Nephron (organoid): ENCODE results near the gene MED28.
"Not testable (repeated sequence)": the region's sequence is repeated elsewhere in the genome, so short reads cannot be mapped to it uniquely, and the experiment has no call there.

Source experiments
- H3K27ac Mint-ChIP-seq, 3 experiments: 2 replicates each; pipeline ENCODE4 v1.8.0; 2020; ENCODE audit warnings: mixed read lengths in 3 of 3, mild to moderate bottlenecking in 2 of 3, moderate library complexity in 1 of 3
- H3K27me3 Mint-ChIP-seq: 2 replicates; pipeline ENCODE4 v1.8.0; 2021; ENCODE audit warnings: low read depth, mild to moderate bottlenecking, moderate library complexity, mixed read lengths
- H3K36me3 Mint-ChIP-seq: 2 replicates; pipeline ENCODE4 v1.8.0; 2020; ENCODE audit warnings: low read depth, mixed read lengths
- H3K4me1 Mint-ChIP-seq: 2 replicates; pipeline ENCODE4 v1.8.0; 2020; ENCODE audit warnings: mixed read lengths
- H3K4me3 Mint-ChIP-seq, 3 experiments: 2 replicates each; pipeline ENCODE4 v1.8.0; 2020; ENCODE audit warnings: mild to moderate bottlenecking in 3 of 3, mixed read lengths in 3 of 3, moderate library complexity in 2 of 3
- H3K9me3 Mint-ChIP-seq: 2 replicates; pipeline ENCODE4 v1.8.0; 2020; ENCODE audit warnings: mixed read lengths
- TF ChIP-seq, protein P1 (sequence below), 3 experiments: fragments of 200-600 bp; sonication (generic); IDR thresholded peaks; one replicate each; pipeline ENCODE4 v1.5.0; 2021; ENCODE audit warnings: antibody characterized with exemption in 3 of 3; ENCODE audit not compliant: unreplicated experiment in 3 of 3

The MED28 gene

DNA sequence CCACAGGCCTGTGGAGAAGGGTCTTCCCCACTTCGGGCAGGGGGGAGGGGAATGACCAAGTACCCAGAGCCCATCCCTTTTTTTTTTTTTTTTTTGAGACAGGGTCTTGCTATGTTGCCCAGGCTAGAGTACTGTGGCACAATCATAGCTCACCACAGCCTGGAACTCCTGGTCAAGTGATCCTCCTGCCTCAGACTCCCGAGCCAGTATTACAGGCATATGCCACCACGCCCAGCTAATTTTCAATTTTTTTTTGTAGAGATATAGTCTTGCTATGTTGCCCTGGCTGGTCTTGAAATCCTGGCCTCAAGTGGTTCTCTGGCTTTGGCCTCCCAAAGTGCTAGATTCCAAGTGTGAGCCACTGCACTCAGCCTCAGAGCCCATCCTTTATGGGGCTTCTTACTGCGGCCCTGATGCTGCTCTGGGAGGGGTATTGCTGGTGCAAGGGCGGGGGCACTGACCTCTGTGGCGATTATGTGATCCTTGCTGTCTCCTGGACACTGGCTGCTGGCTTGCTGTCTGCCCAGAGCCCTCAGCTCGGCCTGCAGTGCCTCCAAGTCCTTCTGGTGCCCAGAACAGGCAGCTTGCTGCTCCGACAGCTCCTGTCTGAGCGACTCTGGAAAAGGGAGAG lies 32.9 kb downstream of the MED28 start:
- Mint-ChIP-seq H3K4me3 (no peak overlapping the region), H3K27me3 (peaks cover 3% of the 10 kb centered on the region), H3K27ac (no peak overlapping the region), H3K4me1 (no peaks in the 10 kb centered on the region), H3K9me3 (peaks cover 22% of the 10 kb centered on the region), H3K36me3 (peaks cover 20% of the 10 kb centered on the region)
- TF ChIP-seq, protein P1, sequence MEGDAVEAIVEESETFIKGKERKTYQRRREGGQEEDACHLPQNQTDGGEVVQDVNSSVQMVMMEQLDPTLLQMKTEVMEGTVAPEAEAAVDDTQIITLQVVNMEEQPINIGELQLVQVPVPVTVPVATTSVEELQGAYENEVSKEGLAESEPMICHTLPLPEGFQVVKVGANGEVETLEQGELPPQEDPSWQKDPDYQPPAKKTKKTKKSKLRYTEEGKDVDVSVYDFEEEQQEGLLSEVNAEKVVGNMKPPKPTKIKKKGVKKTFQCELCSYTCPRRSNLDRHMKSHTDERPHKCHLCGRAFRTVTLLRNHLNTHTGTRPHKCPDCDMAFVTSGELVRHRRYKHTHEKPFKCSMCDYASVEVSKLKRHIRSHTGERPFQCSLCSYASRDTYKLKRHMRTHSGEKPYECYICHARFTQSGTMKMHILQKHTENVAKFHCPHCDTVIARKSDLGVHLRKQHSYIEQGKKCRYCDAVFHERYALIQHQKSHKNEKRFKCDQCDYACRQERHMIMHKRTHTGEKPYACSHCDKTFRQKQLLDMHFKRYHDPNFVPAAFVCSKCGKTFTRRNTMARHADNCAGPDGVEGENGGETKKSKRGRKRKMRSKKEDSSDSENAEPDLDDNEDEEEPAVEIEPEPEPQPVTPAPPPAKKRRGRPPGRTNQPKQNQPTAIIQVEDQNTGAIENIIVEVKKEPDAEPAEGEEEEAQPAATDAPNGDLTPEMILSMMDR (IDR thresholded peaks at IDR 0.05; ENCODE audit: unreplicated experiment in 3 of 3), result no peak

DNA sequence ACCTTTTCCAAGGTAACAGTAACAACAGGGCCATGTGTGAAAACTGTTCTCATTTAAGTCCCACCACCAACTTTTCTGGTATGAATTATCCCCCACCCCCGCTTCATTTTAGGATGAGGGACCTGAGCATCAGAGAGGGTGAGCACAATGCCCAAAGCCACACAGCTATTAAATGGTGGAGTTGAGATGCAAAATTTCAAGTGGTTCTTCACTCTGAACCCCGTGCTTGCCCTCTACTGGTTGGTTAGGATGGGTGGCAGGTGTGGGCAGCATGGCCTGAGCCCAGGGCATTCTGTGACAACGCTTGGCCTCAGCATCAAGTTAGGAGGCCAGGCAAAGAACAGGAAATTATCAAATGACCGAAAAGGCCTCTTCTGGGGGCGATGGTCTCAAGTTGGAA lies 33.5 kb downstream of the MED28 start:
- Mint-ChIP-seq H3K27ac (no peak overlapping the region), H3K4me1 (no peaks in the 10 kb centered on the region), H3K27me3 (peaks cover 3% of the 10 kb centered on the region), H3K4me3 (no peak overlapping the region), H3K9me3 (peaks cover 16% of the 10 kb centered on the region), H3K36me3 (peaks cover 14% of the 10 kb centered on the region)
- TF ChIP-seq, protein P1 (IDR thresholded peaks at IDR 0.05; ENCODE audit: unreplicated experiment in 3 of 3), result no peak

DNA sequence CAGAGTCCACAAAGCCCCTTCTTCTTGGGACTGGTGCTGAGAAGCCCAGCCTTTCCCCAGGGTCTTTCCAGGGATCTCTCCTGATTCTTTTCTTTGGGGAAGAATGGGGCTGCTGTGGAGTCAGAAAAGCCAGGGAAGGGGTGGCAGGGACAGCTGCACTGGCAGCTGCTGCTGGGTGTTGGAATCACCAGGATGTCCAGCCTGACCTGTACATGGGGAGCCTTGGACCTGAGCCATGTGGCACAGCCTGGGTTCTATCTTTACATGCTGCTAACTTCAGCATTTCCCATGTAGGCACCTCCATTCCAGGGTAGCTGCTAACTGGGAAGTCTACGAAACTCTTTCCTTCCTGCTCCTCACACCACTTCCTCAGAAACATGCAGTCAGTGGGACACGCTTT lies 36.0 kb downstream of the MED28 start:
- Mint-ChIP-seq H3K9me3 (peaks cover 2% of the 10 kb centered on the region), H3K27ac (no peak overlapping the region), H3K27me3 (peaks cover 4% of the 10 kb centered on the region), H3K4me1 (no peaks in the 10 kb centered on the region), H3K36me3 (no peaks in the 10 kb centered on the region), H3K4me3 (no peak overlapping the region)
- TF ChIP-seq, protein P1 (IDR thresholded peaks at IDR 0.05; ENCODE audit: unreplicated experiment in 3 of 3), result no peak

DNA sequence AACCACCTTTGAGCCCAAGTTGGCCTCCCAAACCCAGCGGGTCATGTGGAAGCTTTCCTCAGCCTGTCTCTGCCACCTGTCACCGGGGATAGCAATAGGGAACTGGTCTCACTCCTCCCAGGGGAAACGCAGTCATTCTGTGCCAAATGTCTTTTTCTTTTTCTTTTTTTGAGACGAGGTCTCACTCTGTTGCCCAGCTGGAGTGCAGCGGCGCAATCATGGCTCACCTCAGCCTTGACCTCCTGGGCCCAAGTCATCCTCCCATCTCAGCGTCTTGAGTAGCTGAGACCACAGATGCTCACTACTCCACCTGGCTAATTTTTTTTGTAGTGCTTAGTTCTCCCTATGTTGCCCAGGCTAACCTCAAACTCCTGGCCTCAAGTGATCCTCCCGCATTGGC lies 40.3 kb downstream of the MED28 start:
- Mint-ChIP-seq H3K4me3 (no peak overlapping the region), H3K4me1 (no peaks in the 10 kb centered on the region), H3K27me3 (peaks cover 3% of the 10 kb centered on the region), H3K36me3 (no peaks in the 10 kb centered on the region), H3K27ac (no peak overlapping the region), H3K9me3 (no peaks in the 10 kb centered on the region)
- TF ChIP-seq, protein P1 (IDR thresholded peaks at IDR 0.05; ENCODE audit: unreplicated experiment in 3 of 3), result no peak

DNA sequence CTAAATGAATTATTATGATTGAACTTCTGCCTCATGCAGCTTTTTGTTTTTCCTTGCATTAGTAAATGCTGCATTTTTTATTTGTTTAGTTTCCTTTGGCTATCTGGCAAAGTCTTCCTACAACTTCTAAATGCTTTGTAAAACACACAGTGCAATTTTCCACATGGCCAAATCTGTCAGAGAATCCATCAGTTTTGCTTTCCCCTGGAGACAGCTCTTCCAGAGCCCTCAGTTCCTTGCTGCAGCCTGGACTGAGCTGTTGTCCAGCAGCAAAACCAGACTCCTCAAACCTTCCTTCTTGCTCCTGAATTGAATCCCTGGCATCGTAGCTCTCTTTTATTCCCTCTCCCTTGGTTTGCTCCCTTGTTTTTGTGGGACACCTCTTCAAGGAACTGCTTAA lies 42.6 kb downstream of the MED28 start:
- Mint-ChIP-seq H3K27ac (no peak overlapping the region), H3K36me3 (no peaks in the 10 kb centered on the region), H3K27me3 (peaks cover 3% of the 10 kb centered on the region), H3K4me1 (no peaks in the 10 kb centered on the region), H3K4me3 (no peak overlapping the region), H3K9me3 (no peaks in the 10 kb centered on the region)
- TF ChIP-seq, protein P1 (IDR thresholded peaks at IDR 0.05; ENCODE audit: unreplicated experiment in 3 of 3), result no peak

DNA sequence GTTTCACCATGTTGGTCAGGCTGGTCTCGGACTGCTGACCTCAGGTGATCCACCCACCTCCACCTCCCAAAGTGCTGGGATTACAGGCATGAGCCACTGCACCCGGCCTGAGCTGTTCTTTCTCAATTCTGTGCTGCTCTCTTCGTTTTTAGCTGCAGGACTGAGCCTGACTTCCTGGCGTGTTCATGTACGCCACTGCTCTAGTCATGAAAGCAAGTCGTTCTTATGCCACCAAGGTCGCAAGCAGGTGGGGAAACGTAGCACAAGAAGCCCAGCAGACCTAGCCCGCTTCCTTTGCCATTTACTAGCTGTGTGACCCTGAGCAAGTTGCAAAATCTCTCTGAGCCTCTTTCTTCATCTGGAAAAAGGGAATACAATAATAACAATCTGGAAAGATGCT lies 43.4 kb downstream of the MED28 start:
- no peaks in the 10 kb centered on the region for H3K9me3 Mint-ChIP-seq
- TF ChIP-seq, protein P1 (IDR thresholded peaks at IDR 0.05; ENCODE audit: unreplicated experiment in 3 of 3), result no peak

DNA sequence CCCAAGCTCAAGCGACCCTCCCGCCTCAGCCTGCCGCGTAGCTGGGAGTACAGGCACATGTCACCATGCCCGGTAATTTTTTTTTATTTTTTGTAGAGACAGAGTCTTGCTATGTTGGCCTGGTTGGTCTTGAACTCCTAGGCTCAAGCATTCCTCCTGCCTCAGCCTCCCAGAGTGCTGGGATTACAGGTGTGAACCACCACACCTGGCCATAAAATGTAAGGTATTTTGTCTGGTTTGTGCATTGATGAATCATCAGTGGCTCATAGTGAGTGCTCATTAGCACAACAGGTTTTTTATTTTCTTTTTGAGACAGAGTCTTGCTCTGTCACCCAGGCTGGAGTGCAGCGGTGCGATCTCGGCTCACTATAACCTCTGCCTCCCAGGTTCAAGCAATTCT lies 44.8 kb downstream of the MED28 start:
- not testable (repeated sequence) for H3K27me3 Mint-ChIP-seq, H3K9me3 Mint-ChIP-seq, H3K27ac Mint-ChIP-seq, H3K36me3 Mint-ChIP-seq, H3K4me1 Mint-ChIP-seq, H3K4me3 Mint-ChIP-seq

More for the DNA sequence above, 43.4 kb downstream of the MED28 start:
- no peaks in the 10 kb centered on the region for H3K36me3 Mint-ChIP-seq
- no peak overlapping the region for H3K4me3 Mint-ChIP-seq
- no peaks in the 10 kb centered on the region for H3K4me1 Mint-ChIP-seq
- peaks cover 4% of the 10 kb centered on the region for H3K27me3 Mint-ChIP-seq
- no peak overlapping the region for H3K27ac Mint-ChIP-seq
